Endothelial cell of umbilical vein (primary cell): Measurements from ENCODE around the gene HS3ST3A1. TPM values are rescaled to one million over a fixed set of nuclear protein-coding genes. Genes with fewer than 3 reads are reported as not detected.

ENCODE experiments used
- BruUV-seq: library from RNA; stranded (reverse); fragments of 400-500 nt; replicated peaks from 2 replicates; lab custom pipeline; 2021; lab: Mats Ljungman, UMichigan
- CTCF ChIA-PET: fragments of 300-600, 350-600 bp; sonication (Branson Sonifier 250); formaldehyde crosslinking; loops from one replicate; lab custom pipeline; 2021; ENCODE audit warnings: antibody characterized with exemption, inconsistent platforms; lab: Charles Lee
- POLR2A ChIA-PET: fragments of 300-600, 350-600 bp; sonication (Branson Sonifier 250); formaldehyde crosslinking; loops from one replicate; lab custom pipeline; 2021; ENCODE audit warnings: antibody characterized with exemption, inconsistent platforms; lab: Charles Lee
- DNase-seq: peaks from one replicate; pipeline ENCODE4 v3.0.0-alpha.2; 2011; ENCODE audit warnings: low read depth, low spot score
- FAIRE-seq: peaks from 2 replicates; lab custom pipeline; 2011; peaks lifted over from hg19 to GRCh38; lab: Jason Lieb, UNC
- H2AFZ ChIP-seq: 2 replicates; pipeline ENCODE4 v1.6.0; 2012; ENCODE audit warnings: low read depth, low read length, control low read depth, inconsistent platforms
- H3K27ac ChIP-seq: 2 replicates; pipeline ENCODE4 v1.5.1; 2011; ENCODE audit warnings: low read depth, mild to moderate bottlenecking, control low read depth, low read length, moderate library complexity; ENCODE audit not compliant: insufficient read depth
- H3K27me3 ChIP-seq, 2 experiments: 2 replicates each; pipeline versions ENCODE4 v1.6.0 to v1.6.1; 2011; ENCODE audit warnings: low read length in 2 of 2, mixed read lengths in 1 of 2; ENCODE audit not compliant: control insufficient read depth in 2 of 2, insufficient read depth in 2 of 2
- H3K36me3 ChIP-seq, 2 experiments: 2 replicates in 1 of 2; 3 replicates in 1 of 2; pipeline ENCODE4 v1.5.1; 2011; ENCODE audit warnings: low read length in 2 of 2, mild to moderate bottlenecking in 1 of 2, moderate library complexity in 1 of 2; ENCODE audit not compliant: control insufficient read depth in 2 of 2, insufficient read depth in 2 of 2; ENCODE audit errors: extremely low read depth in 1 of 2
- H3K4me1 ChIP-seq: 3 replicates; pipeline ENCODE4 v1.5.1; 2011; ENCODE audit warnings: mild to moderate bottlenecking, low read length; ENCODE audit not compliant: control insufficient read depth, insufficient read depth; ENCODE audit errors: extremely low read depth
- H3K4me2 ChIP-seq: 2 replicates; pipeline ENCODE4 v1.6.1; 2011; ENCODE audit warnings: low read length, control low read depth, mixed read lengths; ENCODE audit not compliant: insufficient read depth
- H3K4me3 ChIP-seq, 3 experiments: fragments of 200-600 bp in 1 of 3; sonication (generic), shearing (Covaris generic) in 1 of 3; replicated peaks in 1 of 3; 2 replicates each; pipeline ENCODE4 v1.5.1; 2011 to 2016; ENCODE audit warnings: control low read depth in 3 of 3, low read length in 3 of 3, mild to moderate bottlenecking in 2 of 3, inconsistent platforms in 1 of 3, low read depth in 1 of 3, moderate library complexity in 1 of 3; ENCODE audit not compliant: insufficient read depth in 1 of 3
- H3K79me2 ChIP-seq: 2 replicates; pipeline ENCODE4 v1.6.0; 2012; ENCODE audit warnings: low read length, inconsistent platforms; ENCODE audit not compliant: control insufficient read depth, insufficient read depth
- H3K9ac ChIP-seq: replicated peaks from 2 replicates; pipeline ENCODE3; 2011; ENCODE audit warnings: low read length, control low read depth; ENCODE audit not compliant: insufficient read depth; ENCODE audit errors: extremely low read depth
- H3K9me1 ChIP-seq: replicated peaks from 3 replicates; pipeline ENCODE4 v1.6.0; 2011; ENCODE audit warnings: mild to moderate bottlenecking, low read length; ENCODE audit not compliant: control insufficient read depth, insufficient read depth; ENCODE audit errors: extremely low read depth
- H3K9me3 ChIP-seq: replicated peaks from 2 replicates; pipeline ENCODE4 v1.5.1; 2012; ENCODE audit warnings: low read length, inconsistent platforms; ENCODE audit not compliant: control insufficient read depth, insufficient read depth
- H4K20me1 ChIP-seq: replicated peaks from 2 replicates; pipeline ENCODE3; 2011; ENCODE audit warnings: mild to moderate bottlenecking, low read length; ENCODE audit not compliant: control insufficient read depth, insufficient read depth; ENCODE audit errors: extremely low read depth
- CTCF ChIP-seq, 2 donors: IDR thresholded peaks; 1 replicate in 1 of 2; 2 replicates in 1 of 2; pipeline ENCODE4 v1.5.1; 2011; ENCODE audit warnings: low read length in 2 of 2, mild to moderate bottlenecking in 2 of 2, moderate library complexity in 2 of 2, control low read depth in 1 of 2, inconsistent platforms in 1 of 2, low read depth in 1 of 2; ENCODE audit not compliant: insufficient read depth in 1 of 2; ENCODE audit errors: extremely low read depth in 1 of 2
- EZH2 ChIP-seq: IDR thresholded peaks from 2 replicates; pipeline ENCODE4 v1.6.1; 2012; ENCODE audit warnings: borderline replicate concordance, low read depth, mild to moderate bottlenecking, moderate library complexity, low read length, inconsistent platforms; ENCODE audit not compliant: severe bottlenecking
- FOS ChIP-seq: IDR thresholded peaks from 2 replicates; pipeline ENCODE4 v1.6.1; 2011; ENCODE audit warnings: mild to moderate bottlenecking, low read length, moderate library complexity, borderline replicate concordance; ENCODE audit not compliant: insufficient read depth
- GATA2 ChIP-seq: IDR thresholded peaks from 2 replicates; pipeline ENCODE4 v1.7.0; 2011; ENCODE audit warnings: low read depth, mild to moderate bottlenecking, moderate library complexity, mixed read lengths, low read length; ENCODE audit not compliant: insufficient read length, insufficient read depth
- JUN ChIP-seq: IDR thresholded peaks from 2 replicates; pipeline ENCODE4 v1.6.1; 2011; ENCODE audit warnings: borderline replicate concordance, low read depth; ENCODE audit not compliant: insufficient read length, insufficient read depth
- MAX ChIP-seq: IDR thresholded peaks from 2 replicates; pipeline ENCODE4 v1.6.1; 2011; ENCODE audit not compliant: insufficient read depth, insufficient read length
- MYC ChIP-seq: IDR thresholded peaks from one replicate; pipeline ENCODE4 v1.6.1; 2011; ENCODE audit warnings: mild to moderate bottlenecking, low read depth, low read length
- POLR2A ChIP-seq: IDR thresholded peaks from 2 replicates; pipeline ENCODE4 v1.6.1; 2012; ENCODE audit warnings: low read depth, mild to moderate bottlenecking, control low read depth, low read length
- POLR2AphosphoS5 ChIP-seq: IDR thresholded peaks from 2 replicates; pipeline ENCODE4 v1.6.1; 2012; ENCODE audit warnings: low read depth, mild to moderate bottlenecking, control low read depth, low read length, moderate library complexity; ENCODE audit not compliant: insufficient read depth
- dilution Hi-C: fragments of 300-500 bp; cut with MboI; formaldehyde crosslinking; loops from one replicate; pipeline ENCODE4 v1.15.0; 2019; ENCODE audit warnings: low sequenced_read_pairs; ENCODE audit not compliant: extremely low pct_ligation_motif_present
- intact Hi-C: fragments of 100-400 bp; cut with micrococcal nuclease; formaldehyde crosslinking; loops from one replicate; pipeline ENCODE4 v1.10.0; 2022
- polyA plus RNA-seq, 4 experiments: library from polyadenylated mRNA; depleted of rRNA in 3 of 4; stranded (reverse) in 3 of 4; unstranded in 1 of 4; fragments of >200 nt; gene quantifications; 2 replicates each; pipeline versions ENCODE4 v1.2.1 to v1.2.3, GENCODE V29; 2011 to 2012; ENCODE audit warnings: missing spikeins in 1 of 4
- total RNA-seq: library from RNA; stranded (reverse); gene quantifications from 2 replicates; pipeline ENCODE4 v1.2.3, GENCODE V29; 2021

HS3ST3A1 gene
- total and polyA plus RNA-seq, 2 donors (not counting 3 experiments of a cell fraction or from before 2014, with no cell fraction given): not detected

GRCh38 chr17:13596241-13596923 lies 5.3 kb downstream of the HS3ST3A1 start:
- no TSS peak for BruUV-seq
- no peak for DNase-seq
- H3K9me3 ChIP-seq: no peaks in the 10 kb centered on the region
- H2AFZ ChIP-seq: no peak overlapping the region
- H3K4me1 ChIP-seq: no peaks in the 10 kb centered on the region
- H3K9me1 ChIP-seq: no peaks in the 10 kb centered on the region
- POLR2A ChIA-PET: no interaction called here
- no peaks in the 10 kb centered on the region for H4K20me1 ChIP-seq
- peaks cover 11 to 19% of the 10 kb centered on the region in 2 experiments for H3K27me3 ChIP-seq
- no peak overlapping the region for H3K4me3 ChIP-seq
- intact Hi-C loops (loop anchor here (5.0 to 10.0 kb wide), 2 partner anchors 468 to 1561 kb away; partner anchors contain the start of gene COX10), dilution Hi-C loops (no loop called here)
- H3K4me2 ChIP-seq: no peak overlapping the region
- TF ChIP-seq EZH2: no peak
- TF ChIP-seq MYC: no peak
- TF ChIP-seq POLR2AphosphoS5: no peak
- TF ChIP-seq POLR2A: no peak
- TF ChIP-seq MAX: no peak
- no peak for TF ChIP-seq JUN
- no peak for TF ChIP-seq FOS
- TF ChIP-seq CTCF (IDR thresholded peaks at IDR 0.05; ENCODE audit: extremely low read depth in 1 of 2, insufficient read depth in 1 of 2, low read depth in 1 of 2, low read length in 2 of 2): no peak
- no peak for TF ChIP-seq GATA2
- no peak for FAIRE-seq
- H3K27ac ChIP-seq: no peak overlapping the region
- H3K79me2 ChIP-seq: no peaks in the 10 kb centered on the region
- H3K36me3 ChIP-seq: no peaks in the 10 kb centered on the region
- CTCF ChIA-PET: interaction anchor here (0.8 to 4.3 kb wide), 5 partner anchors 701 to 1575 kb away, joined by 3 to 66 read pairs (median 5); partner anchors contain the start of gene HS3ST3B1
- no peak overlapping the region for H3K9ac ChIP-seq
